GM12878 (cell line): Measurements from ENCODE around the gene PRRT1. TPM values are rescaled to one million over a fixed set of nuclear protein-coding genes. Genes with fewer than 3 reads are reported as not detected.

Experiments used
- ATF2 ChIP-seq: IDR thresholded peaks from 2 replicates; pipeline ENCODE4 v1.6.1; 2012; ENCODE audit warnings: low read length, inconsistent platforms
- EZH2 ChIP-seq: IDR thresholded peaks from 2 replicates; pipeline ENCODE4 v1.6.1; 2012; ENCODE audit warnings: low read depth, mild to moderate bottlenecking, control low read depth, inconsistent platforms, low read length, borderline replicate concordance; ENCODE audit not compliant: control insufficient read depth
- IRF3 ChIP-seq: fragments of 450-650 bp; IDR thresholded peaks from 2 replicates; pipeline ENCODE4 v1.6.1; 2014; ENCODE audit warnings: mild to moderate bottlenecking
- SMC3 ChIP-seq: IDR thresholded peaks from 2 replicates; pipeline ENCODE4 v1.6.1; 2011; ENCODE audit warnings: low read length, improper control_type of control experiment, borderline replicate concordance
- SP1 ChIP-seq: IDR thresholded peaks from one replicate; pipeline ENCODE4 v1.6.1; 2011; ENCODE audit warnings: low read depth, low read length
- ZBTB33 ChIP-seq: fragments of 450-650 bp; IDR thresholded peaks from 2 replicates; pipeline ENCODE4 v1.6.1; 2017; ENCODE audit warnings: mild to moderate bottlenecking
- ZNF592 ChIP-seq: fragments of 450-650 bp; IDR thresholded peaks from 2 replicates; pipeline ENCODE4 v1.6.1; 2017; ENCODE audit warnings: mild to moderate bottlenecking, moderate library complexity
- polyA plus RNA-seq, 11 experiments: library from polyadenylated mRNA; depleted of rRNA in 4 of 11; unstranded in 6 of 11; stranded (reverse) in 5 of 11; fragments of >200 nt; fragmentation: Nextera tagmentation in 4 of 11; fragmentation: Illumina TruSeq in 1 of 11; extraction: Ambion mirVana in 4 of 11; extraction: Trizol in 1 of 11; gene quantifications; 1 replicate in 1 of 11; 2 replicates in 10 of 11; pipeline versions ENCODE4 v1.2.1 to v1.2.3, GENCODE V29; 2011 to 2016; ENCODE audit warnings: inconsistent platforms in 2 of 11, missing spikeins in 2 of 11, low read depth in 1 of 11
- total RNA-seq, 4 experiments: library from RNA; depleted of rRNA in 3 of 4; stranded (reverse); fragments of >200 nt in 3 of 4; fragmentation: Illumina TruSeq in 1 of 4; extraction: Trizol in 1 of 4; gene quantifications; 2 replicates each; pipeline versions ENCODE4 v1.2.1 to v1.2.3, GENCODE V29; 2013 to 2021

PRRT1 gene
- total and polyA plus RNA-seq, 10 of the 15 experiments (the other 5 are each of a cell fraction or from before 2014, with no cell fraction given), result 0.04 to 0.15 (median 0.10) TPM; not detected in 6

GRCh38 chr6:32131439-32131948 is 20.2 kb downstream of the PRRT1 start (continued):
- TF ChIP-seq ZNF592 (no peak), ATF2 (no peak), IRF3 (no peak), SMC3 (no peak), ZBTB33 (no peak), SP1 (no peak), EZH2 (no peak)
